HEK293 (cell line): Measurements from ENCODE around the gene USP30.
"Not testable (repeated sequence)": the region's sequence is repeated elsewhere in the genome, so short reads cannot be mapped to it uniquely, and the experiment has no call there.

Experiments used
- CTCF ChIA-PET: fragments of 350-600 bp; formaldehyde crosslinking; extraction: SDS; loops from one replicate; lab custom pipeline; 2021; ENCODE audit warnings: antibody characterized with exemption; lab: Yijun Ruan, JAX
- POLR2A ChIA-PET: fragments of 300-600 bp; formaldehyde crosslinking; extraction: SDS; loops from one replicate; lab custom pipeline; 2020; ENCODE audit warnings: antibody characterized with exemption, inconsistent platforms; lab: Yijun Ruan, JAX
- H3K27ac ChIP-seq: fragments of 200-500 bp; sonication (Bioruptor generic); 2 replicates; pipeline ENCODE4 v1.5.1; 2014; ENCODE audit warnings: low read depth, low read length, control low read depth, inconsistent platforms; ENCODE audit errors: extremely low read depth
- H3K36me3 ChIP-seq, 2 experiments: fragments of 200-500 bp in 1 of 2; sonication (Bioruptor generic) in 1 of 2; 1 replicate in 1 of 2; 2 replicates in 1 of 2; pipeline ENCODE4 v1.5.1; 2014 to 2017; ENCODE audit warnings: inconsistent platforms in 2 of 2, low read length in 2 of 2; ENCODE audit not compliant: control insufficient read depth in 2 of 2, insufficient read depth in 1 of 2
- H3K4me1 ChIP-seq: fragments of 200-500 bp; sonication (Bioruptor generic); 2 replicates; pipeline ENCODE4 v1.5.1; 2014; ENCODE audit warnings: mild to moderate bottlenecking, low read length, inconsistent platforms; ENCODE audit not compliant: control insufficient read depth, insufficient read depth
- H3K4me3 ChIP-seq: 2 replicates; pipeline ENCODE4 v1.5.1; 2011; ENCODE audit warnings: low read depth, mild to moderate bottlenecking, control low read depth, low read length, moderate library complexity
- H3K9me3 ChIP-seq: fragments of 200-500 bp; sonication (Bioruptor generic); 2 replicates; pipeline ENCODE4 v1.5.1; 2014; ENCODE audit warnings: low read depth, low read length, inconsistent platforms; ENCODE audit not compliant: control insufficient read depth, insufficient read depth
- BCL11A ChIP-seq: fragments of 450-650 bp; formaldehyde crosslinking; IDR thresholded peaks from 2 replicates; pipeline ENCODE4 v1.5.1; 2016; ENCODE audit warnings: low read depth, missing biosample characterization, missing genetic modification characterization
- ELK4 ChIP-seq: IDR thresholded peaks from 2 replicates; pipeline ENCODE4 v1.6.1; 2011; ENCODE audit warnings: mild to moderate bottlenecking, low read depth, low read length, borderline replicate concordance
- PRDM1 ChIP-seq: fragments of 450-650 bp; formaldehyde crosslinking; IDR thresholded peaks from 2 replicates; pipeline ENCODE4; 2016; ENCODE audit warnings: missing biosample characterization, missing genetic modification characterization
- SCRT1 ChIP-seq: fragments of 450-650 bp; formaldehyde crosslinking; IDR thresholded peaks from 2 replicates; pipeline ENCODE4 v1.5.1; 2016; ENCODE audit warnings: missing biosample characterization, missing genetic modification characterization, borderline replicate concordance
- SCRT2 ChIP-seq: fragments of 450-650 bp; formaldehyde crosslinking; IDR thresholded peaks from 2 replicates; pipeline ENCODE4 v1.5.1; 2016; ENCODE audit warnings: missing biosample characterization, missing genetic modification characterization
- TSHZ1 ChIP-seq: fragments of 450-650 bp; formaldehyde crosslinking; IDR thresholded peaks from 2 replicates; pipeline ENCODE4 v1.5.1; 2016; ENCODE audit warnings: missing biosample characterization, missing genetic modification characterization, borderline replicate concordance
- ZBTB17 ChIP-seq: fragments of 450-650 bp; formaldehyde crosslinking; IDR thresholded peaks from 2 replicates; pipeline ENCODE4 v1.5.1; 2016; ENCODE audit warnings: missing biosample characterization, missing genetic modification characterization
- ZFP69B ChIP-seq: fragments of 450-650 bp; formaldehyde crosslinking; IDR thresholded peaks from 2 replicates; pipeline ENCODE4 v1.5.1; 2016; ENCODE audit warnings: missing biosample characterization, missing genetic modification characterization
- ZNF248 ChIP-seq: fragments of 450-650 bp; formaldehyde crosslinking; IDR thresholded peaks from 2 replicates; pipeline ENCODE4 v1.5.1; 2017; ENCODE audit warnings: missing biosample characterization, missing genetic modification characterization
- ZNF473 ChIP-seq: fragments of 450-650 bp; formaldehyde crosslinking; IDR thresholded peaks from 2 replicates; pipeline ENCODE4 v1.5.1; 2017; ENCODE audit warnings: missing biosample characterization, missing genetic modification characterization
- ZNF48 ChIP-seq: fragments of 450-650 bp; formaldehyde crosslinking; IDR thresholded peaks from 2 replicates; pipeline ENCODE4 v1.5.1; 2016; ENCODE audit warnings: missing biosample characterization, missing genetic modification characterization
- ZNF596 ChIP-seq: fragments of 450-650 bp; IDR thresholded peaks from 2 replicates; pipeline ENCODE4 v1.5.0; 2018; ENCODE audit warnings: missing biosample characterization, mild to moderate bottlenecking, missing genetic modification characterization, moderate library complexity
- ZNF610 ChIP-seq: fragments of 450-650 bp; formaldehyde crosslinking; IDR thresholded peaks from 2 replicates; pipeline ENCODE4 v1.5.1; 2016; ENCODE audit warnings: missing biosample characterization, missing genetic modification characterization, borderline replicate concordance
- ZNF660 ChIP-seq: fragments of 450-650 bp; IDR thresholded peaks from 2 replicates; pipeline ENCODE4 v1.5.1; 2018; ENCODE audit warnings: missing biosample characterization, mild to moderate bottlenecking, missing genetic modification characterization
- ZNF692 ChIP-seq: fragments of 450-650 bp; formaldehyde crosslinking; IDR thresholded peaks from 2 replicates; pipeline ENCODE4 v1.5.1; 2016; ENCODE audit warnings: missing biosample characterization, missing genetic modification characterization
- ZNF843 ChIP-seq: fragments of 450-650 bp; formaldehyde crosslinking; IDR thresholded peaks from 2 replicates; pipeline ENCODE4 v1.5.1; 2016; ENCODE audit warnings: missing biosample characterization, missing genetic modification characterization
- ZSCAN5A ChIP-seq: fragments of 450-650 bp; formaldehyde crosslinking; IDR thresholded peaks from 2 replicates; pipeline ENCODE4 v1.5.1; 2016; ENCODE audit warnings: missing biosample characterization, missing genetic modification characterization

USP30 gene

GRCh38 chr12:109053382-109054123 is 1.2 kb downstream of the USP30 start:
- Histone ChIP-seq H3K4me1 (peaks cover 3% of the 10 kb centered on the region; the same call in 1 of the 2 replicates), H3K36me3 (peaks cover 15 to 31% of the 10 kb centered on the region in 2 experiments), H3K9me3 (no peaks in the 10 kb centered on the region), H3K4me3 (peak overlapping the region; percentile 97), H3K27ac (no peak overlapping the region; the same call in 1 of the 2 replicates)
- ChIA-PET CTCF (no interaction called here), POLR2A (no interaction called here)
- TF ChIP-seq BCL11A (tag by site-specific recombination) (no peak), ZBTB17 (tag by site-specific recombination) (no peak), PRDM1 (tag by site-specific recombination) (peak; percentile 54), ZNF692 (tag by site-specific recombination) (peak; percentile 45), ZNF610 (no peak), SCRT2 (tag by site-specific recombination) (peak; percentile 98), ZSCAN5A (tag by site-specific recombination) (no peak), SCRT1 (peak; percentile 85)

- H3K4me1 ChIP-seq, H3K27ac ChIP-seq, H3K4me3 ChIP-seq, H3K9me3 ChIP-seq, CTCF ChIA-PET: not testable (repeated sequence)
- POLR2A ChIA-PET: interaction anchor here (0.6 kb wide), 1 partner anchor 266 kb away, joined by 6 read pairs; no protein-coding TSS in a partner anchor
- peaks cover 20 to 37% of the 10 kb centered on the region in 2 experiments for H3K36me3 ChIP-seq
Measured at GRCh38 chr12:109054124-109054513, 1.7 kb downstream of the USP30 start.

GRCh38 chr12:109054520-109054919 is 2.1 kb downstream of the USP30 start:
- Histone ChIP-seq H3K36me3 (peaks cover 22 to 38% of the 10 kb centered on the region in 2 experiments), H3K4me1 (peaks cover 3% of the 10 kb centered on the region; the same call in 1 of the 2 replicates), H3K27ac (no peak overlapping the region), H3K4me3 (no peak overlapping the region), H3K9me3 (no peaks in the 10 kb centered on the region)
- CTCF ChIA-PET: interaction anchor here (0.6 kb wide), 1 partner anchor 91 kb away, joined by 3 read pairs; no protein-coding TSS in a partner anchor
- POLR2A ChIA-PET: interaction anchor here (0.6 kb wide), 1 partner anchor 266 kb away, joined by 6 read pairs; no protein-coding TSS in a partner anchor
- no peak for TF ChIP-seq ZNF660
- TF ChIP-seq TSHZ1 (tag by site-specific recombination): no peak
- TF ChIP-seq ZNF843 (tag by site-specific recombination): no peak
- TF ChIP-seq ZFP69B: no peak
- TF ChIP-seq ELK4: no peak
- TF ChIP-seq ZNF473 (tag by site-specific recombination): no peak
- TF ChIP-seq ZNF596 (tag by site-specific recombination): no peak
- TF ChIP-seq ZNF248: no peak
- TF ChIP-seq ZNF48 (tag by site-specific recombination): no peak
